HG02840 (cell line): Measurements from ENCODE around the gene ELP4.
"Not testable (repeated sequence)": the region's sequence is repeated elsewhere in the genome, so short reads cannot be mapped to it uniquely, and the experiment has no call there.

Source experiments
- ATAC-seq: cut with Tn5 transposase; IDR thresholded peaks from one replicate; pipeline ENCODE4 v1.9.1; 2021; ENCODE audit warnings: mild to moderate bottlenecking, moderate library complexity, moderate number of reproducible peaks; ENCODE audit not compliant: unreplicated experiment, low FRiP score

ELP4 gene

GRCh38 chr11:31640611-31641010 is 131.0 kb downstream of the ELP4 start:
- ATAC-seq, result no peak

GRCh38 chr11:31641477-31642062 is 132.0 kb downstream of the ELP4 start:
- no peak for ATAC-seq

- ATAC-seq, result no peak
These were observed 134.3 kb downstream of the ELP4 start for GRCh38 chr11:31643857-31644256.

GRCh38 chr11:31645747-31646146 is 136.2 kb downstream of the ELP4 start:
- ATAC-seq, result no peak

- ATAC-seq, result no peak
These were observed 136.6 kb downstream of the ELP4 start for GRCh38 chr11:31646216-31646615.

GRCh38 chr11:31649129-31649966 is 139.8 kb downstream of the ELP4 start:
- ATAC-seq, result no peak

GRCh38 chr11:31651208-31651607 is 141.6 kb downstream of the ELP4 start:
- no peak for ATAC-seq

GRCh38 chr11:31651822-31652221 is 142.3 kb downstream of the ELP4 start:
- ATAC-seq, result no peak

GRCh38 chr11:31652528-31652927 is 143.0 kb downstream of the ELP4 start:
- ATAC-seq, result no peak

- ATAC-seq, result no peak
These were observed 145.9 kb downstream of the ELP4 start for GRCh38 chr11:31655483-31655882.

GRCh38 chr11:31656051-31656450 is 146.5 kb downstream of the ELP4 start:
- ATAC-seq, result no peak

GRCh38 chr11:31657091-31657490 is 147.5 kb downstream of the ELP4 start:
- ATAC-seq, result no peak

GRCh38 chr11:31664129-31664528 is 154.6 kb downstream of the ELP4 start:
- no peak for ATAC-seq

- no peak for ATAC-seq
These were observed 155.4 kb downstream of the ELP4 start for GRCh38 chr11:31664954-31665353.

- no peak for ATAC-seq
These were observed 162.1 kb downstream of the ELP4 start for GRCh38 chr11:31671681-31672080.

GRCh38 chr11:31673108-31673507 is 163.5 kb downstream of the ELP4 start:
- ATAC-seq, result not testable (repeated sequence)

- ATAC-seq, result no peak
These were observed 166.9 kb downstream of the ELP4 start for GRCh38 chr11:31676280-31676982.

- ATAC-seq, result no peak
These were observed 171.2 kb downstream of the ELP4 start for GRCh38 chr11:31680770-31681169.

GRCh38 chr11:31687256-31687655 is 177.7 kb downstream of the ELP4 start:
- no peak for ATAC-seq

GRCh38 chr11:31687861-31688260 is 178.3 kb downstream of the ELP4 start:
- ATAC-seq, result no peak

GRCh38 chr11:31689559-31689958 is 180.0 kb downstream of the ELP4 start:
- ATAC-seq, result no peak
